Activated naive CD8-positive, alpha-beta T cell treated with anti-CD3 and anti-CD28 coated beads, Interleukin-2, amount 50 U/mL, for 16 hours (primary cell): ENCODE measurements around the gene ELMO3.

Source experiments
- DNase-seq: peaks from one replicate; pipeline ENCODE4 v3.0.0-alpha.2; 2020; ENCODE audit warnings: low read depth, low spot score

Gene ELMO3

DNA sequence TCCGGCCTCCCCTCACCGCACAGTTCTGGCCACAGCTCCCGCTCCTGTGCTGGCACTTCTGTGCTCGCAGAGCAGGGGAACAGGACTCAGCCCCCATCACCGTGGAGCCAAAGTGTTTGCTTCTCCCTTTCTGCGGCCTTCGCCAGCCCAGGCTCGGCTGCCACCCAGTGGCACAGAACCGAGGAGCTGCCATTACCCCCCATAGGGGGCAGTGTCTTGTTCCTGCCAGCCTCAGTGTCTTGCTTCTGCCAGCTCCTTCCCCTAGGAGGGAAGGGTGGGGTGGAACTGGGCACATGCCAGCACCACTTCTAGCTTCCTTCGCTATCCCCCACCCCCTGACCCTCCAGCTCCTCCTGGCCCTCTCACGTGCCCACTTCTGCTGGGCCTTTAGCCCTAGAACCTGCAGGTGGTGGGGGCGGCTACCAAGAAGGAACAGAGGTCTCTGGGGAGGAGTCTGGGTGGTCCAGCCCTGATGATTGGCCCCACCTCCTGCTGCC is 645 bp upstream of the ELMO3 start:
- no peak for DNase-seq

DNA sequence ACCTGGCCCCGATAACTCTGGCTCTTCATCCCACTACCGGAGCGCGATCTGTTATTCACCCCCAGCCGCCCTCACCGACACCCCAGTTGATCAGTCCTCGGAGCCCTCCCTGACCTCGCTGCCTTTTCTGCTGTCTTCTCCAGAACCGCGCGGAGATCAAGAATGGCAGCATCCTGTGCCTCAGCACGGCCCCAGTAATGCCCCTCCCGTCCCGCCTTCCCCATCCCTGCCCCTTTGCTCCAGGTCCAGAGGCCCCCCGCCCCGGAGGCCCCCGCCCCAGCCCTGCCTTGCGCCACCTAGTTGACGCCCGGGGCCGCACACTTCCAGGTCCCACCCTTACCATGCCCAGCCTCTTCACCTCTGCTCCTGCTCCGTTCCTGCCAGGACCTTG is 872 bp downstream of the ELMO3 start:
- no peak for DNase-seq

DNA sequence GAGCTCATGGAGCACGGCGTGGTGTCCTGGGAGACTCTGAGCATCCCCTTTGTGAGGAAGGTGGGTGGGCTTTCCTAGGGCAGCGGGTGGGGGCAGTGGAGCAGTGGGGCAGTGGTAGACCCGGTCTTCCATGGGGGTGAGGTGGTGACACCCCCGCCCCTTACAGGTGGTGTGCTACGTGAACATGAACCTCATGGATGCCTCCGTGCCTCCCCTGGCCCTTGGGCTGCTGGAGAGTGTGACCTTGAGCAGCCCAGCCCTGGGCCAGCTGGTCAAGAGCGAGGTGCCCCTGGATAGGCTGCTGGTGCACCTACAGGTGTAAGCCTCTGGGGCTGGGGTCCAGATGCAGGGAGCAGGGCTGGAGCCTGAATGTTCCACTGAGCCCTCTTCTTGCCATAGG is 1.6 kb downstream of the ELMO3 start:
- no peak for DNase-seq

DNA sequence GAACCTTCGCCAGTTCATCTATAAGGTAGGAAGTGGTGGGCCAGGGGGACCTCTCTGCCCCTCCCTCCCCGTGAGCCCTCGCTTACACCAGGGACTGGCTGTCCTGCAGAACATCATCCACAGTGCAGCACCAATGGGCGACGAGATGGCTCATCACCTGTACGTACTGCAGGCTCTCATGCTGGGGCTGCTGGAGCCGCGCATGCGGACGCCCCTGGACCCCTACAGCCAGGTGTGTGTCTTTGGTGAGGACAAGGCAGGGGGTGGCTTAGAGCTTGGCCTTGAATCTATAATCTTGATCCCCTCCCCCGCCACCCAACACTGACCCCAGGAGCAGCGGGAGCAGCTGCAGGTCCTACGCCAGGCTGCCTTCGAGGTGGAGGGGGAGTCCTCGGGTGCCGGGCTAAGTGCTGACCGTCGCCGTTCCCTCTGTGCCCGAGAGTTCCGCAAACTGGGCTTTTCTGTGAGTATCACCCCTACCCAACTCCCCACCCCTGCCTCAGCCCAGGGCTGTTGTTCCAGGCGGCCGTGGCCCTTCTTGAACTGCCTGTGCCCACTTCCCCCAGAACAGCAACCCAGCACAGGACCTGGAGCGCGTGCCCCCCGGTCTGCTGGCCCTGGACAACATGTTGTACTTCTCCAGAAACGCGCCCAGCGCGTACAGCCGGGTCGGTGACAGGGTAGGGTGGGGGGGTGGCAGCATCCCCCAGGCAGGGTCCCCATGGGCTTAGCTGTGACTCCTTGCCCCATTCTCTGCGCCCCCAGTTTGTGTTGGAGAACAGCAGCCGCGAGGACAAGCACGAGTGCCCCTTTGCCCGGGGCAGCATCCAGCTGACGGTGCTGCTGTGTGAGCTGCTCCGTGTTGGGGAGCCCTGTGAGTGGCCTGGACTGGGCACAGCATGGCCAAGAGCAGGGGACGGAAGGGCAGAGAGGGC is 2.7 kb downstream of the ELMO3 start:
- no peak for DNase-seq

DNA sequence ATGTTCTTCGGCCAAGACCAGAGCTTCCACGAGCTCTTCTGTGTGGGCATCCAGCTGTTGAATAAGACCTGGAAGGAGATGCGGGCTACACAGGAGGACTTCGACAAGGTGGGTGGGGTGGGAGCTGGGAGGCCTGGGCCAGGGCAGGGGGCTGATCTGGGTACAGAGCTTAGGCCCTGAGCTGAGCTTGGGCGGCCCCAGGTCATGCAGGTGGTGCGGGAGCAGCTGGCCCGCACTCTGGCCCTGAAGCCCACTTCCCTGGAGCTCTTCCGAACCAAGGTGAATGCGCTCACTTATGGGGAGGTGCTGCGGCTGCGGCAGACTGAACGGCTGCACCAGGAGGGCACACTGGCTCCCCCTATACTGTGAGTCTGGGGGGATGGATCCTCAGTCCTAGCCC is 3.5 kb downstream of the ELMO3 start:
- no peak for DNase-seq

DNA sequence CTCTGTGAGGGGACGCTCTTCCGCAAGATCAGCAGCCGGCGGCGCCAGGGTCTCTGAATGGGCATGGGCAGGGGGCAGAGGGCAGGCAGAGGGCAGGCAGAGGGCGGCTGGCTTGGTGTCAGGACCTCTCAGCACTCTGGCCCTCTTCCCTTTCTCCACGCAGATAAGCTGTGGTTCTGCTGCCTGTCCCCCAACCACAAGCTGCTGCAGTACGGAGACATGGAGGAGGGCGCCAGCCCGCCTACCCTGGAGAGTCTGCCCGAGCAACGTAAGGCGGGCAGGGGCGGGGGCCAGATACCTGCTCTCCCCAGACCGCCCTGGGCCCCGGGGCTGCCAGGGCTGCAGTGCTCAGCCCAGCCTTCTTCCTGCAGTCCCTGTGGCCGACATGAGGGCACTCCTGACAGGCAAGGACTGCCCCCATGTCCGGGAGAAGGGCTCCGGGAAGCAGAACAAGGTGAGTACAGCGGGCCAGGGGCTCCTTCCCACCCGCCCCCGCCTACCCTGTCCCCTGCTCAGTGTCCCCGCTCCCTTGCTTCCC is 4.1 kb downstream of the ELMO3 start:
- no peak for DNase-seq

DNA sequence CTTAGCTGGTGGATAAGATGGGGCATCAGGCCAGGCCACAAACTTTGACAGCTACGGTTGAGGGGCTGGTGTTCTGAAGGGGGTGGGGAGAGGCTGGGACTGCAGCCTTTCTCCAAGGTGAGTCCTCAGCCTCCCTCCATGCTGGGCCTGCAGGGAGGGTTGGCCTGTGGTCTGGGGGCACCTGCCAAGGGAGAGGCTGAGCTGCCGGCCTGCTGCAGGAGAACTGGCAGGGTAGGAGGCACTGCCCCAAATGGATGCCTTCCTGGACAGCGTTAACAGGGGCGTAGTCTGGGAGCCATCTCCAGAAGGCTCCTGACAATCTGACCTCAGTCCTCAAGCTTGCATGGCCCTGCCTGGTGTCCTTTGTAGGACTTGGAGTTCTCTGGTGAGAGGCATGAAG is 5.1 kb downstream of the ELMO3 start:
- DNase-seq, result no peak

DNA sequence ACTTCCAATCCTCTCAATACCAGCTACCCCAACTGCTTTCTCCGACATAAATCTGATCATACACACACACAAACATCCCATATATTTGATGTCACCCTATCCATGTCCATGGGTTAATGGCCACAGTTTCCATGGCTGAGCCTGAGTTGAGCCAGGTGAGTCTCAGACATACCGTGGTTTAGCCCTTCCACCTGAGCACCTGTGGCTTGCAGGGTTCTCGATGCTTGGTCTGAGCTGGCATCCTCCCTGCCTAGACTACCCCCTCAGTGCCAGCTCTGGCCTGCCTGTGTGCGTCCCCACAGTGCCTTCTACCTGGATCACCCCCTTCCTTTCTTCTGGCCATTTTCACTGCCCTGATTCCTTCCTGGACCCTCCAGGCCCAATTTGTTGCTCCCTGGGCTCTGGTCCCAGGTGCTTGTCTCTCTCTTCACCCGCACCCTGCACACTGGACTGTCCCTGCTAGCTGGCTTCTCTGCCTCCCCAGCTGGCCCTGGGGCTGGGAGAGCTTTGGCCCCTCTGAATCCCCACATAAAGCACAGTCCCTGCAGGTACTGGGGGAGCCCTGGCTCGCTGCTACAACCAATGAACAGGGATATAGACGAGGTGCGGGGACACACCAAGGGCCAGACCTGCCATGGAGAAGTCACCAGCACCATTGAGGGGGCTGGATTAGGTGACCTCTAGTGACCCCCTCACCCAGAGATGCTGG is 7.4 kb downstream of the ELMO3 start:
- DNase-seq, result no peak

DNA sequence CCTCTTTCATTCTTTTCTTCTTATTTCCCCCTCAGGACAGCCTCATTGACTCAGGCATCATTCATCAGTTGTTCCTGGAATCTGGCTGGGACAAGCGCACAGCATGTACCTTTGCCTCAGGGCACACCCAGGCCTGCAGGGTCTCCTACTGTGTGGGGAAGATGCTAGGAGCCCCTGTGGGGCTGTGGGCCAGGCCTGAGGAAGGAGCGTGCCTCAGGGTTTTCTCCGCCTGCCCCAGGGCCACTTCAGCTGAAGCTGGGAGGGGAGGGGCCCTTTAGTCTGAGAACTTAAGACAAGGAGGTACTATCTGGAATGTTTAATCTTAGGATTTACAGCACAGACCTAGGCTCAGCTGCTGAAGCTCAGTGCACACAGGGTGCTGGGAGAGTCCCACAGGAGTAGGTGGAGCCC is 7.9 kb downstream of the ELMO3 start:
- DNase-seq, result no peak

DNA sequence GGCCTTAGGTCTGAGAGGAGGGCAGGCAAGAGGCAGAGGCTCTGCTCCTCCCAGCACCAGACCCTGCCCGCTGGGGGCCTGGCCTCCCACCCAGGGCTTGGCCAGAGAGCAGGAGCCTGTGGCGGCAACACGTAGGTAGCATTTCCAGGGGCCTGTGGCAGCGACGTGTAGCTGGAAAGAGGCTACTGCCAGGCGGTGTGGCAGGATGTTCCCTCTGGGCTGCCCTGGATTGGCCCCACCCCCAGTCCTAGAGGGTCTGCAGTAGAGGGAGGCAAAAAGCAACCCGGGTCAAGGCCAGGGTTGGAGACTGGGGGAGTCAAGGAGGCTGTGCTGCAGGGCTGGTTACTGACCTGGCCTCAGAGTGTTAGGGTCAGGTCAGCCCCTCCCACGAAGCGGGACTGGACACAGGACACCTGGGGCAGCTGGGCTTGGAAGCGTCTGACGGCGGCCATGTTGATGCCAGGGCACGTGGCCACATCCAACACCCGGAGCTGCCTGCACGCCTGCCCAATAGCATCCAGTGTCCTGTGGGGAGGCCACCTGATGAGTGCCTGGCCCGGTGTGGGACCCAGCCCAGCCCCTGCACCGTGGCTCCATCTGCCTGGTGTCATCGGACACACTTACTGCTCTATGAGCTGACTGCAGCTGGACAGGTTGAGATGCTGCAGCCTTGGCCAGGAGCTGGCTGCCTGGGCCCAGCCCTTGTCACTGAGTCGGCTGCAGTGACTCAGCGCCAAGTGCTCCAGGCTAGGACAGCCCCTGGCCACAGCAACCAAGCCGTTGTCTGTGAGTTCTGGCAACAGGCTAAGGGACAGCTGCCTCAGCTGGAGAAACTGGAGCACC is 8.5 kb downstream of the ELMO3 start:
- DNase-seq, result no peak

DNA sequence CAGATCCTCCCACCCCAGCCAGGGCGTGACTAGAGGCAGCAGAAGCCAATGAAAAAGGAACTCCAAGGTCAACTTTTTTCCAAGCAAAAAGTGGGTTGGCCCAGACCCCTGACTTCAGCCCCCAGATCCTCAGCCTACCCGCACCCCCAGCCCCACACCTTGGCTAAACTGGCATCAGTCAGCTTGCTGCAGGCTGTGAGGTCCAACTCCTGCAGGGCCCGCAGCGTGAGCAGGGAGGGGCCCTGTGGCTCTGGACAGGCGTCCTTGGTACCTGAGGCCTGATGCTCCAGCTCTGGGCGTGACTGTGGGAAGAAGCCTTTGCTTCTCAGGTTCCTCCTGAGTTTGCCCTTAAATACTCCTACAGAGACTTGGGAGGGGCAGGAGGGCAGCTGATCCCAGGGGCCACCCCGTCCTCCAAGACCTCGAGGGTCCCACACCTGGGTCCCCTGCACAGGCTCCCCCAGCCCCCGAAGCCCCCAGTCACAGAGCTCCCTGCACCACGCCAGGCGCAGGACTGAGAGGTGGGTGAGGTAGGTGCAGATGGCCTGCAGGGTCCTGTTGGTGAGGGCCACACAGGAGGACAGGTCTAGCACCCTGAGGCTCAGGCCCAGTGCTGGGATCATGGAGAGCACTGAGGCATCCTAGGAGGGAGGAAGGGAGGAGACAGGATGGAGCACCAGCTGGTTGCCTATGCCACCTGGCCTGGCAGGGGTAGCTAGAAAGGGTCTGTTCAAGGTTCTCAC is 9.4 kb downstream of the ELMO3 start:
- no peak for DNase-seq

DNA sequence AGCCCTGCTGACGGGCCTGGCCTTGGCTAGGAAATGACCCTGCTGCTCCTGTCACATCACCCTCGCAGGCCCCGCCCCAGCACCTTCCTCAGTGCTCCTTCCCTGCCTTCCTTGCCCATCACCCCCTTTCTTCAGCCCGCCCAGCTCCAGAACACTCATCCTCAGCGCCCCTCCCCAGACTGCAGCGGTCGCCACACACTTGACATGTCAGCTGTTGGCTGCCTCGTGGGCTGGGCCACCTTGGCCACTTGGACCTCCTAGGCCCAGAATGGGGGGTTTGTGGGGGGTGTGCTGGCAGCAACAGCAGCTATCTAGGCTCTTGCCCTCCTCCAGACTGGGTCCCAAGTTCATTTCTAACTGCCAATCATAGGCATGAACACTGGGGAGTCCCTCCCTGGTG is 10.6 kb downstream of the ELMO3 start:
- no peak for DNase-seq

DNA sequence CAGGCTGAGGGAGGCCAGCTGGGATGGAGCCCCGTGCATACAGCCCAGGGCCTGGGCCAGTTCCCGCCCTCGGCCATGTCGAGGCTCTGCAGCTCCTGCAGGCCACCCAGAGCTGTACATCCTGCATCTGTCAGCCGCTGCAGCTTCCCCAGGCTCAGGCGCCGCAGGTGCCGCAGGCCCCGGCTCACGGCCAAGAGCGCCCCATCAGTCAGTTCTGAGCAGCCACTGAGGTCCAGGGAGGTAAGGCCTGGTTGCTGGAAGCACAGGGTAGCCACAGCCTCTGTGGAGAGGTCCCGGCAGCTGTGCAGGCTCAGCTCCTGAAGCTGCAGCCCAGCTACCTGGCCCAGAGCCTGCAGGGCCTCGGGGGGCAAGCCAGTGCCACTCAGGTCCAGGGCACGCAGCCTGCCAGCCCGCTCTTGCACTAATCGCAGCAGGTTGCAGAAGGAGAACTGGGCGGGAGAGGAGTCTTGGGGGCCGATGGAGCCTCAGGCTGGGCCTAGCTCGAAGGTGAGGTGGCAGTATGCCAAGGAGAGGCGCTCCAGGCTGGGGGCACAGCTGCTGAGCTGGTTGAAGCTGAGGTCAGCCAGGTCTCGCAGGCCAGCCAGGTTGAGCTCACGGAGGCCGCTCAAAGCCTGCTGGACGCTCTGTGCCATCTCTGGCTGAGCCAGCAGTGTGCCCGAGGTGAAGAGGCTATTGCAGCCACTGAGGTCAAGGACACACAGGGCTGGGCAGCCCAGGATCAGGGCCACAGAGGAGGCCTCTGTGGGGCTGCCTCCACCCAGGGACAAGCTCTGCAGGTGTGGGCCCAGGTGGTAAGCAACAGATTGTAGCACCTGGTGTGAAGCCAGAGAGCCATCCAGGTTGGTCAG is 11.4 kb downstream of the ELMO3 start:
- DNase-seq, result no peak

DNA sequence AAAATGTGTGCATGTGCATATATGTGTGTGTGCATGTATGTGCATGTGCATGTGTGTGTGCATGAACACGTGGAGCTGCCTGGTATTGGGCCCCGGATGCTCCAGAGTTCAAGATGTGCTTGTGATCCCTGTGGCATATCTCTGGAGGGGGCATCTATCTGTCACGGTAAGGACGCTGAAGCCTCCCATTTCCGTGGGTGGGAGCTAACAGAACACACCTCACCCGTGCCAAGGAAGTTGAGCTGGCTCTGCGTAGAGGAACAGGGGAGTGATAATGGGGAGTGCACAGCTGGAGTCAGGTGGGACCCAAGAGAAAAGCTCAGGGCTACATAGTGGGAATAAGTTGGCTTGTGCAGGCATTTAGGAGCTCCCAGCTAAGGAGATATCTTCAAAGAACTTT is 12.7 kb downstream of the ELMO3 start:
- DNase-seq, result no peak

DNA sequence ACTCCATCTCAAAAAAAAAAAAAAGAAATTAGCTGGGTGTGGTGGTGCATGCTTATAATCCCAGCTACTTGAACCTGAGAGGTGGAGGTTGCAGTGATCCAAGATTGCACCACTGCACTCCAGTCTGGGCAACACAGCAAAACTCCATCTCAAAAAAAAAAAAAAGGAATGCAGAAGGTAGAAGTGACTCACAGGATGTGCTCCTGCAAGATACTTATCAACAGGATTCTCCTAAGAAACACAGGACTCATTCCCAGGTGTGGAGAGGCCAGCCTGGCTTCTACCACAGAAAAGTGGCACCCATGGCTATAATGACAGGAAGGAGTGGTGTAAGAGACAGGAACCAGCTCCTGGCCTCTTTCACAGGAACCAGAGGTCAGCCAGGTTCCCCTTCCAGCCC is 13.8 kb downstream of the ELMO3 start:
- DNase-seq, result no peak

DNA sequence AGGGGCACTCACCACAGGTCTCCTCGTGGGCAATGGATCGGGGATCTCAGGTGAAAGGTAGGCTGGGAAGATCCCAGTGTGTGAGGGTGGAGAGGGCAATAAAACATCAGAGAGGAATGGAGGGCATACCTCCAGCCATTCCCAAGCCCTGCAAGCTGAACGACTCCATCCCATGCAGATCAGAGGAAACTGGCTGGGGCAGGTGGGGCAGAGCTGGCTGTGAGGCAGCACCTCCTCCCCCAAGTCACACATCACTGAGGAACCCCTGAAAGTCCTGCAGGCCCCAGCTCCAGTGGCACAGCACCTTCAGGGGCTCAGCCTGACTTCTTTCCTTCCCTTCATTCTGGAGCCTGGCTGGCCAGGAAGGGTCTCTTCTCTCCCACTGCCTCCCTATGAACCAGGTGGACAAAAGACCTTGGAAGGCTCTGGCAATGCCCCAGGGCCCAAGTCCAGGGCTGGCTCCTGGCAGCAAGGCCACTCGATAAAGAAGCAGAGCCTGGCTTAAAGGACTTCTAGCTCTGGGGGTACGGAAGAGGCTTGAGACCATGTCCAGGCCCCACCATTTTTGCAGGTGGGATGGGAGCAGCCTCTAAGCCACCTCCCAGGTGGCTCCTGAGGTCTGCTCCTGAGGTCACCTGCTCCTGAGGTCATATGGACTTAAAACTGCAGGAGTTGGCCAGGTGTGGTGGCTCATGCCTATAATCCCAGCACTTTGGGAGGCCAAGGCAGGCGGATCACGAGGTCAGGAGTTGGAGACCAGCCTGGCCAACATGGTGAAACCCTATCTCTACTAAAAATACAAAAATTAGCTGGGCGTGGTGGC is 14.5 kb downstream of the ELMO3 start:
- no peak for DNase-seq

DNA sequence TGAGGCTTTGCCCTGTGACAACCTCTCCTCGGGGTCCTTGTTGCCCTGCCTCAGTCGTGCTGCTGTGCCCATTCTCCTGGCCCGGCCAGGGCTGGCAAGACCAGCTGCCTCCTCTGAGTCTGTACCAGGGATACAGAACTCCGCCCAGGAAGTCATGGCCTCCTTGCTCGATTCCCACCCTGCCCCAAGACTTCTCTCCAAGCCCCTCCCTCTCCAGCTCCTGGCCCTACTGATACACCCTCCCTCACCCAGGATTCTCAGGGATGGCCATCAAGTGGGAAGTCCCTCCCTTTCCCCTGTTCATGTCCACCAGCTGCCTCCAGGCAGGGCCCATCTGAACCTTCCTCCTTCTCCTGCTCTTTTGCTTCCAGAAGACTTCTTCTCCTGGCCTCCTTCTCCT is 16.8 kb downstream of the ELMO3 start:
- no peak for DNase-seq

DNA sequence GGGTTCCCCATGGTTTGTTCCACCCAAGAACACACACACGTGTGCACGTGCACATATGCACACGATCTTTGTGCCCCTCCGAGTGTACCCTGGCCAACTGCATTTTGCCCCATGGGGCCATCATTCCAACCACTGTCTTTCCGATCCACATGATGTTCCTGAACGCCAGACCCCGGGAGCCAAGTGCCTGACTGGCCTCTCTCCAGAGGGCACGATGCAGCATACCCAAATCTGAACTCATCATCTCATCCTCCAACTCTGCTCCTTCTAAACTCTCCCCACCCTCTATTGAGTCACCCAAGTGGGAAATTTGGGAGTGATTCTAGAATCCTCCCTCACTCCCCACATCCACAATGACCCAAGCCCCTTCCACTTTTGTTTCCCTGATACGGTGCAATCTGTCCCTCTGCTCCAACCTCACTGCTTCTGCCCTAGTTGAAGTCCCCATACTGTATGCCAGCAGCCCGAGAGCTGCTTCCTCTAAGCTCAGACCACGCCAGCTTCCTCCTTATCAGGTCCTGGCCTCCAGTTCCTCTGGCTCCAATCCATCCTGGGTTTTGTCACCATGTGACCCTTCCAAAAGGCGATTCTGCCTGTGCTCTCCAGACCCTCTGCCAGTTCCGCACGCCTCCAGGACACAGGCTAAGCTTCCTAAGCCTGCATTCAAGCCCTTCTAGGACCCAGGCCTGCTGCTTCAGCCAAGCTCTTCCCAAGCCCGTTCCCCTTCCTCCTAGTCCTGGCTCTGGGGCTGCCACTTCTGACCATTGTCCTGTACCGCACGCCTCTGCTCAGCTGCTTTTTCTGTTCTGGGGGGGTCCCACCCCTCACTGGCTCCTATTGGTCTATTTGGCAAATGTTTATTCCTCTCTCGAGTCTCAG is 17.9 kb downstream of the ELMO3 start:
- DNase-seq, result no peak
